Ectodermal cell (in vitro differentiated cells): ENCODE results near the gene CLASP2.

ENCODE experiments used
- H3K27ac ChIP-seq: 2 replicates; pipeline ENCODE4 v1.7.0; 2013; ENCODE audit warnings: mild to moderate bottlenecking, low read depth, low read length; ENCODE audit not compliant: insufficient read depth, poor library complexity, severe bottlenecking
- H3K27me3 ChIP-seq: 2 replicates; pipeline ENCODE4 v1.7.0; 2013; ENCODE audit warnings: mild to moderate bottlenecking, low read length; ENCODE audit not compliant: insufficient read depth, control insufficient read depth, poor library complexity, severe bottlenecking
- H3K36me3 ChIP-seq: one replicate; pipeline ENCODE4 v1.7.0; 2013; ENCODE audit warnings: low read length; ENCODE audit not compliant: control insufficient read depth, insufficient read depth
- H3K4me1 ChIP-seq: one replicate; pipeline ENCODE4 v1.7.0; 2013; ENCODE audit warnings: low read length; ENCODE audit not compliant: control insufficient read depth, insufficient read depth
- H3K4me3 ChIP-seq: 2 replicates; pipeline ENCODE4 v1.7.0; 2013; ENCODE audit warnings: low read depth, low read length, control low read depth; ENCODE audit not compliant: insufficient read depth
- H3K9me3 ChIP-seq: 2 replicates; pipeline ENCODE4 v1.7.0; 2013; ENCODE audit warnings: mild to moderate bottlenecking, low read length, moderate library complexity; ENCODE audit not compliant: control insufficient read depth
- WGBS, 2 experiments: methylation state at CpG; one replicate each; pipeline ENCODE4 v1.1.7; 2013; ENCODE audit warnings: missing lambda C conversion rate in 2 of 2; 5-methylcytosine and 5-hydroxymethylcytosine counted together

CLASP2 gene

DNA sequence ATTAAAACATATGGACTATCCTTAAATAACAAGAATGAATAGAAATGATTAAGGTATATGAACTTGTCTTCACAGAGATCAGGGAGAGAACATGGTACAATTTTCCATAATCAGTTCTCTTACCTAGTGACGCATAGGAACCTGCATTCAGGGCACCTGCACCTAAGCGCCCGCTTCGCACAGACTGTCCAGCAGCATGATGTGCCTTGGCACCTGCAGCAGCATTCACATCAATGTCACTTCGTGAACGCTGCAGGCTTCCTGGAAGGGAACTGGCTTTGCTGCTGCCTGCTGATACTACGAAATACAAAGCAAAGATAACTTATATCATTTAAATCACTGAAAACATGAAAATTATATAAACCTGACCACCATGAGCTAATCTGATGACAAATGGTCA, 115.2 kb downstream of the CLASP2 start:
- H3K4me1 ChIP-seq: no peaks in the 10 kb centered on the region
- no peaks in the 10 kb centered on the region for H3K9me3 ChIP-seq
- peaks cover 36% of the 10 kb centered on the region for H3K36me3 ChIP-seq
- H3K4me3 ChIP-seq: no peak overlapping the region
- 95 to 98% methylated on average over 7 of the region's 7 CpGs for WGBS, 2 experiments
- no peaks in the 10 kb centered on the region for H3K27me3 ChIP-seq
- H3K27ac ChIP-seq: no peak overlapping the region

DNA sequence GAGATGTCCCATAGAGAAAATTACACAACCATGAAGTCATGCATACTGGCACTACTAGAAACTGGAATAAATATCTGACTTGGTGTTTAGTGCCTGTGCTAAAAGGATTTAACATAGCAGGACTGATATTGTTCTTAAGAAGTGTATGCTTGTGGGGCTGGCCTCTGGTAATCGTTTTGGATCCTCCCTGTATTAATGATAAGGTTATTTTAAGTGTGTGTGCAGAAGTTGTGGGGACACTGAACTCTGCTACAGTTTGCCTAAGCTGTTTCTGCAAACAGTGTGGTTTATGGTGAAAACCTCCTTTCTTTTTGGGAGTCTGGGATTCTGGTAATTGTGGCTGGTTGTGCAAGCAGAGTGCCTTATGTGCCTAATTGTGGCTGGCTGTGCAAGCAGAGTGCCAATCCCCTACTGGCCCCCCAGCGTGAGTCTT, 120.8 kb downstream of the CLASP2 start:
- H3K4me1 ChIP-seq: no peaks in the 10 kb centered on the region
- 91 to 98% methylated on average over 2 of the region's 2 CpGs for WGBS, 2 experiments

DNA sequence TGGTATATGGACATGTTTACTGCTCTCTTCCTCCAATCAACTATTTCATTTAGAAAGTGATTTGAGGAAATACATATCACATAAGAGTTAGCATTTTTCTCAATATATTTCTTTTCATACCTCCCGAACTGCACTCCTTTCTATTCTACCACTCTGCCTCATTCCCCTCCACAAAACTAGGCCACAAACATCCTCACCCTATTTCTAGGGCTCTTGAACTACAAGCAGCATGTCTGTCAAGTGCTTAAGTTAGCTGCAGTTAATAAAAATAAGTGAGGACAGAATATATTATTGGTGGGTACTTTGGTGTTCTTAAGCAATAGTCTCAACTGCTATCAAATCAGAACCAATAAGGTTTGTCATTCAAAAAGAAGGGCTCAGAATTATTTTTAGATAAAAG, 125.1 kb downstream of the CLASP2 start:
- H3K4me3 ChIP-seq: no peak overlapping the region
- H3K27me3 ChIP-seq: no peaks in the 10 kb centered on the region
- H3K27ac ChIP-seq: no peak overlapping the region
- no peaks in the 10 kb centered on the region for H3K9me3 ChIP-seq
- no peaks in the 10 kb centered on the region for H3K4me1 ChIP-seq
- no peaks in the 10 kb centered on the region for H3K36me3 ChIP-seq
- 85 to 93% methylated on average over 1 of the region's 1 CpG for WGBS, 2 experiments

More for the DNA sequence above, 120.8 kb downstream of the CLASP2 start:
- no peak overlapping the region for H3K4me3 ChIP-seq
- peaks cover 6% of the 10 kb centered on the region for H3K36me3 ChIP-seq
- H3K27me3 ChIP-seq: no peaks in the 10 kb centered on the region
- no peaks in the 10 kb centered on the region for H3K9me3 ChIP-seq
- H3K27ac ChIP-seq: no peak overlapping the region

DNA sequence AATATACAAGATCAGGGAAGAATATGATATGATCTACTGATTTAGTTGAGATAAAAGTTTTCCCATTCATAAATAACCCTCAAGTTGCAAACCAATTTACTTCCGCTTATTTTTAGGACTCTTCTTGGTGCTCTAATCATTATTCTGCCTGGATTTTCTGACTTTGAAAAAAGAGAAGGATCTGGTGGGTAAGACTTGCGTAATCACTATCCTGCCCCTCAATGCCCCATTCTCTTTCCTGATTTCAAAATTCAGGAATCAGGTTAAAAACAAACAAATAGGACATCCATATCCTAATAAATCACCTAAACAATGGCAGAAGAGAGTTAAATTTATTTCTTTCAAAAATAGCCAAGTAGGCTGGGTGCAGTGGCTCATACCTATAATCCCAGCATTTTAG, 127.5 kb downstream of the CLASP2 start:
- Histone ChIP-seq H3K27me3 (no peaks in the 10 kb centered on the region), H3K4me3 (no peak overlapping the region), H3K4me1 (no peaks in the 10 kb centered on the region), H3K27ac (no peak overlapping the region), H3K36me3 (no peaks in the 10 kb centered on the region), H3K9me3 (no peaks in the 10 kb centered on the region)
- 90 to 93% methylated on average over 2 of the region's 2 CpGs for WGBS, 2 experiments

DNA sequence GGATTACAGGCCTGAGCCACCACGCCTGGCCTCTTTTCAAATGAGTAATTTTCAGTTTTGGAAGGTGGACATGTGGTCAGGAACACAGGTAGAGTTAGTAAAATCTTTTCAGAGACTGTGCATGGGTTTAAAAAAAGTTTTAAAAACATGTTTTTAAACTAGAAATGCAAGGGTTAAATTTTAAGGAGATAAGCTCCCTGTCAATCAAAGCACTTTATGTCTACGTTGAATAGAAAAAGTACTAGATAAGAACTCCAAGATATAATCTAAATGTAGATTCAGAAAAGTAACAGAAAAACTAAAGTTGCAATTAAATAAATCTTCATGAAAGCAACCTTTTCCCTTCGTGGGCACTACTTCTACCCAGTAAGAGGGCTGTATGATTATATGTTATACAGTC, 131.7 kb downstream of the CLASP2 start:
- 89 to 90% methylated on average over 1 to 2 of the region's 3 CpGs for WGBS, 2 experiments
- Histone ChIP-seq H3K27ac (no peak overlapping the region), H3K9me3 (no peaks in the 10 kb centered on the region), H3K36me3 (no peaks in the 10 kb centered on the region), H3K27me3 (no peaks in the 10 kb centered on the region), H3K4me3 (no peak overlapping the region), H3K4me1 (no peaks in the 10 kb centered on the region)

DNA sequence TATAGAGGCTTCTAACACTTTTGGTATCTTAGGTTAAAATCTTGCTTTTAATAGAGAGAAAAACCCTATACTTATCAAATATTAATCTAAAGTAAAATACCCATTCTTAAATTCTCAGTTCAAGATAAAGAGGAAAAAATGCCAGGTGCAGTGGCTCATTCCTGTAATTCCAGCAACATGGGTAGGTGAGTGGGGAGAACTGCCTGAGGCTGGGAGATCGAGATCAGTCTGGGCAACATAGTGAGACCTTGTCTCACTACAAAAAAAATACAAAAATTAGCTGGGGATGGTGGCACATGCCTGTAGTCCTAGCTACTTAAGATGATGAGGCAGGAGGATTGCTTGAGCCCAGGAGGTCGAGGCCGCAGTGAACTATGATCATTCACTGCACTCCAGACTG, 135.8 kb downstream of the CLASP2 start:
- Histone ChIP-seq H3K27ac (no peak overlapping the region), H3K27me3 (no peaks in the 10 kb centered on the region), H3K36me3 (peaks cover 4% of the 10 kb centered on the region), H3K9me3 (no peaks in the 10 kb centered on the region), H3K4me1 (peaks cover 8% of the 10 kb centered on the region), H3K4me3 (no peak overlapping the region)
- 82 to 87% methylated on average over 3 of the region's 3 CpGs for WGBS, 2 experiments

DNA sequence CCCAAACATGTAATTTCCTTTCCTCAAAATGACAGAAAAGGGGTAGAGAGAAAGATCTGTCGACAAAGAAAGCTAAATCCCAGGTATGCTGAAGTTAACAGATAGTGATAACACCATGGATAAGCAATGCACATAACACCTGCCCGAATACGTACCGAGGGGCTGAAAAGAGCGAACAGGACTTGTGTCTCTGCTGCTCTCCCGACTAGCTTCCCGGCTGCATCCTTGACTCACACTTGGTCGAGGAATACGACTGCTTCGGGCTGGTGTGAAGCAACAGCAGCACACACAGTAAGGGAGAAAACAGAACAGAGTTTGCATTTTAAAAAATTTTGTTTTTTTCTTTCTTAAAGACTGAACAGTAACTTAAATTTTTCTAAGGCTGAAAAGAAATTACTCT, 136.4 kb downstream of the CLASP2 start:
- 80 to 82% methylated on average over 10 of the region's 10 CpGs for WGBS, 2 experiments
- Histone ChIP-seq H3K27ac (no peak overlapping the region), H3K4me1 (peaks cover 8% of the 10 kb centered on the region)

DNA sequence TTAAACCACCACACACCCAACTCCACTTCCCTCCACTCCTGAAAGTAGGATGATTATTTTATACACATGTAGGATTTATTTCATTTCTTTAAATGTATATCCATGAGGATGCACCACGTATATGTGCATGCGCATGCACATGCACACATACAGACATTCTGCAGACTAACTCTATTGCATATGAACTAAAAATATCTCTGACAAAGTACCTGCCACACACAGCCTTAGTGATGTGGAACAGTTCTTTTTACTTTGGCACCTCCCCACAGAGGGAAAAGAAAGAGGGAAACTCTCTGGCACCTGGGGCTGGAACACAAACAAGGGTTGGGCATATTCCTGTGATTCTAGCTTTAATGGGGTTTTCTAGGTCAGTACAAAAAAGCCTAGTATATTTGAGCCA, 138.2 kb downstream of the CLASP2 start:
- Histone ChIP-seq H3K4me1 (peaks cover 8% of the 10 kb centered on the region), H3K27me3 (no peaks in the 10 kb centered on the region), H3K4me3 (no peak overlapping the region), H3K9me3 (no peaks in the 10 kb centered on the region), H3K36me3 (peaks cover 4% of the 10 kb centered on the region), H3K27ac (no peak overlapping the region)
- WGBS, 2 experiments: 81 to 94% methylated on average over 2 of the region's 2 CpGs

More for the DNA sequence above, 136.4 kb downstream of the CLASP2 start:
- H3K27me3 ChIP-seq: no peaks in the 10 kb centered on the region
- no peaks in the 10 kb centered on the region for H3K9me3 ChIP-seq
- H3K4me3 ChIP-seq: no peak overlapping the region
- H3K36me3 ChIP-seq: peaks cover 4% of the 10 kb centered on the region

DNA sequence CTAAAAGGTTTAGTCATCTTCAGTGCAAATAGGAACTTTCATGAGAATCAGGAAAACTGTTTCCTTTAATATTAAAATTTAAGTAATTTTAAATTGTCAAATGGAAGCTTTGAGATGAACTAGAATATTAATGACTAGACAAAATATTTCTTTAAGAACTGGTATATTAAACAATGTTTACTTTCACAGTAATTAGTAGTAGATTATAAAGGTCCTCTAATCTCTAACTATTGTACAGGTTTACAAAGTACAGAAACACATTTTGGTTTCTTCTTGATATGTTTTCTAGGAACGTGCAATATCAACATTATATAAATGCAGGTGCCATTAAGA, 138.9 kb downstream of the CLASP2 start:
- Histone ChIP-seq H3K9me3 (no peaks in the 10 kb centered on the region), H3K27me3 (no peaks in the 10 kb centered on the region), H3K36me3 (peaks cover 6% of the 10 kb centered on the region), H3K27ac (no peak overlapping the region), H3K4me1 (peaks cover 8% of the 10 kb centered on the region), H3K4me3 (no peak overlapping the region)
- 100% methylated on average over 1 of the region's 1 CpG; no CpG with 5 or more reads in 1 of the 2 experiments for WGBS, 2 experiments

DNA sequence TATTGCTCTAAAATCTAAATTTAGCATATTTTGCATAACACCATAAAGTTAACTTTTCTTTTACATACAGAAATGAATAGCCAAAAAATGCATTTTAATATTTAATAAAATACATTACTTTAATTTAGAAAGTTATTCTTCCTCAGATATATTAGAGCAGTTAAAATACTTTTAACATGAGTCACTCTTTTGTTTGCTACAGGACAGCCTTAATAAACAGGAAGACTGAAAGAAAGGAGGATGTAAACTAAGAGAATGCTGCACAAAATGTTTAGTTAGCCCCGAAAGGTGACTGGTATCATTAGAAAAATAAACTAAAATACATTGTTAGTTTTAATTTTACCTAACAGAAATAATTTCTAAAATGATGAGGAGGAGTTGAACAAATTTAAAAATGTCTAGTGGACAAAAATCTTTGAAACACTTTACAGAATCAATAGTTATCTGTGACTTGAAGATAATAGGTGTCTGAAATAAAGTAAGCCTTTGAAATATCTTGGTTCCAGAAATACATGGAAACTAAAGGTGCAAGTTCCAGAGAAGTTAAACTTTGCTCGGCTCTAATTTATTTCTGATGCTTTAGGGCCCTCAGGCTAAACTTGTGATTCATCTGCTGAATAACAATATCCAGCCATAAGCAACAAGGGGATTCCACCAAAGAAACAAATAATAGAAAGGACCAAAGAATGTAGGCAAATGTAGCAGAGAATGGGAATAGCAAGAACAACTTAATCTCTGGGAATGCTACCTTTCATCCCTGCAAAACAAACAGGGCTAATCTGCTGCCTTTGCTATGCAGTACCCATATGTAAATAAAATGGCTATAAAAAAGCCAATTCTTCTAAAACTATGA, 139.5 kb downstream of the CLASP2 start:
- no peak overlapping the region for H3K4me3 ChIP-seq
- no peak overlapping the region for H3K27ac ChIP-seq
- no peaks in the 10 kb centered on the region for H3K27me3 ChIP-seq
- peaks cover 8% of the 10 kb centered on the region for H3K4me1 ChIP-seq
- peaks cover 7% of the 10 kb centered on the region for H3K36me3 ChIP-seq
- no peaks in the 10 kb centered on the region for H3K9me3 ChIP-seq
- WGBS, 2 experiments: 13 to 16% methylated on average over 1 of the region's 2 CpGs
